GM18526 (cell line): ENCODE results near the gene ITGAV.

Source experiments
- POLR2A ChIP-seq: IDR thresholded peaks from 3 replicates; pipeline ENCODE4 v1.6.1; 2011; ENCODE audit not compliant: insufficient read length; ENCODE audit errors: extremely low read depth

Gene ITGAV

GRCh38 chr2:186624276-186624675, 34.4 kb downstream of the ITGAV start:
- no peak for TF ChIP-seq POLR2A

GRCh38 chr2:186629250-186629996, 39.6 kb downstream of the ITGAV start:
- no peak for TF ChIP-seq POLR2A

- no peak for TF ChIP-seq POLR2A
Measured at GRCh38 chr2:186632417-186632816, 42.6 kb downstream of the ITGAV start.

GRCh38 chr2:186634701-186635100, 44.8 kb downstream of the ITGAV start:
- TF ChIP-seq POLR2A = no peak

- no peak for TF ChIP-seq POLR2A
Measured at GRCh38 chr2:186636800-186637496, 47.1 kb downstream of the ITGAV start.

- TF ChIP-seq POLR2A = no peak
Measured at GRCh38 chr2:186637497-186637800, 47.6 kb downstream of the ITGAV start.

DNA sequence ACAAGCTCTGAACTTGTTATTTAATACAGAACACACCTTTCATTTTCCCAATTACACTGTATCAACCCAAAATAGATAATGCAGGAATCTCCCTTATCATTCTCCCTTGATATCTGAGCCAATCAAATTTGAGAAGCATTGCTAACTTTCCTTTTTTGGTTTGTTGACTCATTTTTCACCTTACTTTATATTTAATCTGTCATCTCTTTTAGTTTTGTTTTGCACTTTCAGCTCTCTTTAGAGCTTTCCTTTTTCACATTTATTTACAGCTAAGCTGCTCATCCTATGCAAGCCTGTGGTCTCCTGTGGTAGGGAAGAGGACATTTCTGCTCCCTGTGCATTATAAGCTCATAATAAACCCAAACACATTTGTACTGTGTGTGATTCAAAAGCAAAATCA, 50.1 kb downstream of the ITGAV start:
- no peak for TF ChIP-seq POLR2A

DNA sequence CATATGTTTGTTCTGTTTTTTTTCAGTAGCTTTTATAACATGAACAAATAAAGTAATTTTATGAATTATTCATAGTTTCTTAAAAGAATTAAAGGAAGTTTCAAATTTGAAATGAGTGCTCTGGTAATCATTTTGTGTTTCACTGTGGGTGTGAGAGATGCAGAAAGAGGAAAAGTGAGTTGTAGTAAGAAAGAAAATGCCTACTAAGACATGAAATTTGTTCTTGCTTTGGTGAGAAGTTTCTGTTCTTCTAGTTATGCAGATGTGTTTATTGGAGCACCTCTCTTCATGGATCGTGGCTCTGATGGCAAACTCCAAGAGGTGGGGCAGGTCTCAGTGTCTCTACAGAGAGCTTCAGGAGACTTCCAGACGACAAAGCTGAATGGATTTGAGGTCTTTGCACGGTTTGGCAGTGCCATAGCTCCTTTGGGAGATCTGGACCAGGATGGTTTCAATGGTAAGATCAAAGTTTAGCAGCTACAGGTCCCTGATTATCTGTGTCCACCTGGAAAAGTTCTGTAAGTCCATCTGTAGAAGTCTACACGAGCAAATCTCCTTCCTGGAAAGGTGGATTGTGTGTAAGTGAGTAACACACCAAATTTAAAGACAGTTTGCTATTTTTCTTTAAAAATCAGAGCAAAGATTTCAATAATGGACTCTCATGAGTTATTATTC, 51.4 kb downstream of the ITGAV start:
- no peak for TF ChIP-seq POLR2A

DNA sequence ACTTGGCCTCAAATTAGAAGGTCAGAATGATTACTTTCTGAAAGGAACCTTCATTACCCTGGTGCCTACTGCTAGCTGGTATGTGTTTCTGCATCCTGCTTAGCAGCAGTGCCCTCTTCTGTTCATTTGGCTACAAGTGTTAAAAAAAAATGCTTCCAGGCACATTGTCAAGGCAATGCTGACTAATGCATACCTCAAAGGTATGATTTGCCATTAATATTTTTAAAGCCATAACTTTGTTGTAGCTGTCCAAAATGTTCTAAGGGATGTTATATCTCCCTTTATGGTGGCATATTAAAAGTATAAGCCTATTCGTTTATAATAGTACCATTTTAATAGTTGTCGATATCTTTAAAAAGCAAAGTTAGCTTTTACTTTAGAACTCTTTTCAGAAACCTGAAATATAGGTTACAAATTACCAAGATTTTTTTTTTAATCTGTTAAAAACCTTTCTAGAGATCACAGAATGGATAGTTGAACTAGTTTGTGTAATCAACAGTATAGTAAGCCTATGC, 52.0 kb downstream of the ITGAV start:
- no peak for TF ChIP-seq POLR2A

- no peak for TF ChIP-seq POLR2A
Measured at GRCh38 chr2:186644791-186645190, 54.9 kb downstream of the ITGAV start.

DNA sequence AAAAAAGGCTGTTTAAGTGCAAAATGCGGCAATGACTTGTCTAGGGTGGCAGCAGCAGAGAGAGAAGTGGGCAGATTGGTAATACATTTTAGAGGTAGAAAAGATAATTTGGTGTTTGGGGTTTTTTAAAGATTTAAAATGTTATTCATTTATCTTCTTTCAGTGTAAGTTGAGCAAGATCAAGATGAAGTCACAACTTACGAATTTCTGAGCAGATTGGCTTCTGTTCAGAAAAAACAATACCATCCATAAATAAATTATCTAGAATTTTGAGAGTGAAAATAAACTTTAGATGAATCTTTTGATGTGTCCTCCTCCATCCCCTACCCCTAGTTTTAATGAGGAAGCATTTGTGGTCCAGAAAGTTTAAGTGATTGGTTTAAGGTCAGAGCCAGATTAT, 56.1 kb downstream of the ITGAV start:
- no peak for TF ChIP-seq POLR2A

DNA sequence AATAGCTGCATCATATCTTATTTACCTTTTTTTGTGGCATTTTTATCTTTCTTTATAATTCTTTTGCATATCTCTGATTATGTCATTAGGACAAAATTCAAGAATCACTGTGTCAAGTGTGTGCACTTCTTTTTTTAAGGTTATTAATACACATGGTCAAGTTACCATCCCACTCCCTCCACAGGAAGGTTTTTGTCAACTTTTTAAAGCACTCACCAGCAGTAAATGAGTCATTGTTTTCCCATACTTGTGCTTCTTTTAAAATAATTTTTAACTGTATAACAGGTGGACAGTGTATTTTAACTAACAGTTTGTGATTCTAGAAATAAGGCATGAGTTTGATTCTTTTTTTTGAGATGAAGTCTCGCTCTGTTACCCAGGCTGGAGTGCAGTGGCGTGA, 58.3 kb downstream of the ITGAV start:
- no peak for TF ChIP-seq POLR2A

DNA sequence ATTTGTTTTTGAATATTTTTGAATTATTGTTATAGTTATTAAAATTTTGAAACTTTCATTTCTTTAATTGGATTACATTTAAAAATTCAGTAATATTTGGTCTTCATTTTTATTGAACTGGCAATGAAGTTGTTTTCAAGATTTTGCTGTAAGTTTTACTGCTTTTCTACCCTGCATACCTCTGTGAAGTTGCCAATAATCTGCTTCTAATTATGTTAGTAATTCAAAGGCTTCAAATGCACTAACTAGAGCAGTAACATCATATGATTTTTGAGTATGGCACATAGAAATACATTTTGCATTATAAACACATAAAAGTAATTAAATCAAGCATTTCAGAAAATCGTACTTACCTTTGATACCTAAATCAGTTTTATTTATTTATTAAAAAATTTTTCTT, 63.7 kb downstream of the ITGAV start:
- no peak for TF ChIP-seq POLR2A

GRCh38 chr2:186659383-186659782, 69.5 kb downstream of the ITGAV start:
- no peak for TF ChIP-seq POLR2A

GRCh38 chr2:186664385-186665043, 74.7 kb downstream of the ITGAV start:
- no peak for TF ChIP-seq POLR2A

DNA sequence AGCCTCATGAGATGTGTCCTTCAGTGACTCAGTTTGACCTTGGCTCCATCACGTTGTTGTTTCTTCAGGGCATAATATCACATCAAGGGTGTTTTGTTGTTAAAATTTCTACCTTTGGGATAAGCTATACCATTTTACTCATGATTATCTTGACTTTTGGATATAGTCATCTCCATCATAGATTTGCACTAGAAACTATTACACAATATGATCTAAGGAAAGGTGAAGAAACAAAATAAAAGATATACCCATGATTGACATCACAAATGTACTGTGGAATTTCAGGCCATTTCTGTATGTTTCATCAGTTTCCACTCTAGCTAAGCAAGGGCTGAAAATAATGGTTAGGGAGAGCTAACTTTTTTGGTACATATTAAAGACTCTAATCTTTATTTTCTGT, 79.3 kb downstream of the ITGAV start:
- TF ChIP-seq POLR2A = no peak
